Skeletal muscle tissue (tissue), 4 donors: ENCODE measurements around the gene STMN3. TPM values are rescaled to one million over a fixed set of nuclear protein-coding genes. Genes with fewer than 3 reads are reported as not detected.

Experiments
- H3K27ac ChIP-seq: one replicate; pipeline ENCODE4 v1.7.0; 2013; ENCODE audit warnings: mild to moderate bottlenecking, low read depth, low read length, inconsistent platforms
- H3K27me3 ChIP-seq, 3 donors: one replicate each; pipeline ENCODE4 v1.7.0; 2013; ENCODE audit warnings: low read length in 3 of 3; ENCODE audit not compliant: control insufficient read depth in 3 of 3, insufficient read depth in 3 of 3
- H3K36me3 ChIP-seq, 3 donors: one replicate each; pipeline ENCODE4 v1.7.0; 2013; ENCODE audit warnings: low read length in 3 of 3; ENCODE audit not compliant: control insufficient read depth in 3 of 3, insufficient read depth in 3 of 3
- H3K4me1 ChIP-seq, 3 donors: one replicate each; pipeline ENCODE4 v1.7.0; 2013; ENCODE audit warnings: low read length in 3 of 3, mild to moderate bottlenecking in 3 of 3; ENCODE audit not compliant: control insufficient read depth in 3 of 3, insufficient read depth in 3 of 3
- H3K4me3 ChIP-seq, 3 donors: one replicate each; pipeline ENCODE4 v1.7.0; 2013; ENCODE audit warnings: low read length in 3 of 3
- H3K9ac ChIP-seq, 3 donors: one replicate each; pipeline ENCODE4 v1.7.0; 2013; ENCODE audit warnings: low read length in 3 of 3, mild to moderate bottlenecking in 3 of 3, moderate library complexity in 2 of 3, low read depth in 1 of 3
- H3K9me3 ChIP-seq, 3 donors: one replicate each; pipeline ENCODE4 v1.7.0; 2013; ENCODE audit warnings: low read length in 3 of 3; ENCODE audit not compliant: control insufficient read depth in 3 of 3
- total RNA-seq: library from RNA; depleted of rRNA; stranded (reverse); fragments of >200 nt; gene quantifications from one replicate; pipeline ENCODE4 v1.2.3, GENCODE V29; 2014
- donor health status: Osteomylitis.

STMN3 gene
- total RNA-seq, 1 donor from 2014 or later: 10.4 TPM

DNA sequence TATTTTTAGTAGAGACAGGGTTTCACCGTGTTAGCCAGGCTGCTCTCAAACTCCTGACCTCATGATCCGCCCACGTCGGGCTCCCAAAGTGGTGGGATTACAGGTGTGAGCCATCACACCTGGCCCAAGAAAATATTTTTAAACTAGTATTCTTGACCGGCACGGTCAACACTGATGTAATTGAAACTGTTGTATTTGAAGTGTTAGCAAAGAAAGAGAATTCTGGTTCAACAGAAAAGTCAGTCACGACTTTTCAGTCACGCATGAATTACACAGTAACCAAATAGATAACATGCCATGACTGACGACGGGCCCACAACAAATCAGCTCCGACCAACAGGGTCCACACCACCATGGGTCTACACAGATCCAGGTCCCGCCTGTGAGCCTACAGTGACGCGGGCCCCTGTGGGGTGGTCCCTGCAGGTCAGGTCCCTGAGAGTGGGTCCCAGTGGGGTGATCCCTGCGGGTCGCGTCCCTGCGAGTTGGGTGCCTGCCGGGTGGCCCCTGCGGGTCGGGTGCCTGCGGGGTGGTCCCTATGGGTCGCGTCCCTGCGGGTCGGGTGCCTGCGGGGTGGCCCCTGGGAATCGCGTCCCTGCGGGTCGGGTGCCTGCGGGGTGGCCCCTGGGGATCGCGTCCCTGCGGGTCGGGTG is 27.3 kb downstream of the STMN3 start:
- Histone ChIP-seq H3K4me3 (peak overlapping the region; percentile 75 to 87 (median 85)), H3K4me1 (peaks cover 16 to 21% (median 18%) of the 10 kb centered on the region in 3 donors), H3K27ac (peak overlapping the region; percentile 97), H3K9ac (peak overlapping the region; percentile 89 to 96 (median 90)), H3K36me3 (no peaks in the 10 kb centered on the region), H3K9me3 (no peaks in the 10 kb centered on the region), H3K27me3 (no peaks in the 10 kb centered on the region)

DNA sequence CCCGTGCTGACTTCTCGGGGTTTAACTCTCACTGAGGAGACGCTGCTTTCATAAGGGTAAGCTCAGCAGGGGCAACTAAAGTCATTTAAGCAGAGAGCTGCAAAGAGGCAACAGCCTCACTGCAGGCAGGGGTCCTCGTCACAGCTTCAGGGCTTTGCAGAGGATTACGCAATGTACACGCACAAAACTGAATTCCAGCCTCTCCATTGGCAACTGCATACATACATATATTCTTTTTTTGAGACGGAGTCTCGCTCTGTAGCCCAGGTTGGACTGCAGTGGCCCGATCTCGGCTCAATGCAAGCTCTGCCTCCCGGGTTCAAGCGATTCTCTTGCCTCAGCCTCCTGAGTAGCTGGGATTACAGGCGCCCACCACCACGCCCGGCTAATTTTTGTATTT is 28.7 kb downstream of the STMN3 start:
- Histone ChIP-seq H3K36me3 (peaks cover 0 to 2% (median under 1%) of the 10 kb centered on the region in 3 donors), H3K27ac (no peak overlapping the region), H3K9ac (no peak overlapping the region), H3K4me1 (peaks cover 16 to 19% (median 17%) of the 10 kb centered on the region in 3 donors), H3K9me3 (no peaks in the 10 kb centered on the region), H3K4me3 (no peak overlapping the region), H3K27me3 (no peaks in the 10 kb centered on the region)

GRCh38 chr20:63622732-63623131 is 30.5 kb downstream of the STMN3 start:
- Histone ChIP-seq H3K4me3 (no peak overlapping the region), H3K27ac (no peak overlapping the region), H3K4me1 (peaks cover 5 to 6% (median 6%) of the 10 kb centered on the region in 3 donors)

DNA sequence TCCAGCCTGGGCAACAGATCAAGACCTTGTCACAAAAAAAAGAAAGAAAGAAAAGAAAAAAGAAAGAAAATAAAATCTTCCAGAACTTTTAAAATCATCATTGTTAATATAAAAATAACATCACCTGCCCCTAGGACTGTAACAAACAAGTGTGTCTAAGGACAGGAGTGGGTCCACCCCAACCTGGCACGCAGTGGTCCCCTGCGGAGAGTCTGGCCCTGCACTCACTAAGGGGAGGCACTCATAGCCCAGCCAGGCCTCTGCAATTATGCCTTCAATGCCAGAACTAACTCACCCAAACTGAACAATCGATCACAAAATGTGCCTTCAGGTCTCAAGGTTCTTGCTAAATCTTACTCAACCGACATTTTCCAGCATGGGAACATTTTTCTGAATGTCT is 31.1 kb downstream of the STMN3 start:
- no peak overlapping the region for H3K27ac ChIP-seq
- H3K9ac ChIP-seq: no peak overlapping the region
- H3K4me3 ChIP-seq: no peak overlapping the region
- peaks cover 1 to 6% (median 5%) of the 10 kb centered on the region in 3 donors for H3K4me1 ChIP-seq
- no peaks in the 10 kb centered on the region for H3K27me3 ChIP-seq
- H3K9me3 ChIP-seq: no peaks in the 10 kb centered on the region
- peaks cover 19 to 22% (median 22%) of the 10 kb centered on the region in 3 donors for H3K36me3 ChIP-seq

More at GRCh38 chr20:63622732-63623131, 30.5 kb downstream of the STMN3 start:
- Histone ChIP-seq H3K36me3 (peaks cover 16 to 17% (median 16%) of the 10 kb centered on the region in 3 donors), H3K9ac (no peak overlapping the region), H3K9me3 (no peaks in the 10 kb centered on the region), H3K27me3 (no peaks in the 10 kb centered on the region)

- H3K27me3 ChIP-seq: no peaks in the 10 kb centered on the region
- H3K9ac ChIP-seq: no peak overlapping the region
- H3K4me3 ChIP-seq: no peak overlapping the region
- H3K36me3 ChIP-seq: peaks cover 25 to 29% (median 25%) of the 10 kb centered on the region in 3 donors
- no peaks in the 10 kb centered on the region for H3K9me3 ChIP-seq
- peaks cover 0 to 5% (median 4%) of the 10 kb centered on the region in 3 donors for H3K4me1 ChIP-seq
- no peak overlapping the region for H3K27ac ChIP-seq
These were observed 32.2 kb downstream of the STMN3 start for GRCh38 chr20:63620991-63621390.

- H3K4me1 ChIP-seq: no peaks in the 10 kb centered on the region
- peaks cover 25 to 34% (median 25%) of the 10 kb centered on the region in 3 donors for H3K36me3 ChIP-seq
- no peaks in the 10 kb centered on the region for H3K9me3 ChIP-seq
- no peak overlapping the region for H3K9ac ChIP-seq
- H3K27ac ChIP-seq: no peak overlapping the region
- no peak overlapping the region for H3K4me3 ChIP-seq
- H3K27me3 ChIP-seq: no peaks in the 10 kb centered on the region
These were observed 33.7 kb downstream of the STMN3 start for GRCh38 chr20:63619505-63619904.

GRCh38 chr20:63619086-63619485 is 34.1 kb downstream of the STMN3 start:
- Histone ChIP-seq H3K36me3 (peaks cover 25 to 34% (median 25%) of the 10 kb centered on the region in 3 donors), H3K4me1 (no peaks in the 10 kb centered on the region), H3K27ac (no peak overlapping the region), H3K4me3 (no peak overlapping the region), H3K9me3 (no peaks in the 10 kb centered on the region), H3K9ac (no peak overlapping the region), H3K27me3 (no peaks in the 10 kb centered on the region)

DNA sequence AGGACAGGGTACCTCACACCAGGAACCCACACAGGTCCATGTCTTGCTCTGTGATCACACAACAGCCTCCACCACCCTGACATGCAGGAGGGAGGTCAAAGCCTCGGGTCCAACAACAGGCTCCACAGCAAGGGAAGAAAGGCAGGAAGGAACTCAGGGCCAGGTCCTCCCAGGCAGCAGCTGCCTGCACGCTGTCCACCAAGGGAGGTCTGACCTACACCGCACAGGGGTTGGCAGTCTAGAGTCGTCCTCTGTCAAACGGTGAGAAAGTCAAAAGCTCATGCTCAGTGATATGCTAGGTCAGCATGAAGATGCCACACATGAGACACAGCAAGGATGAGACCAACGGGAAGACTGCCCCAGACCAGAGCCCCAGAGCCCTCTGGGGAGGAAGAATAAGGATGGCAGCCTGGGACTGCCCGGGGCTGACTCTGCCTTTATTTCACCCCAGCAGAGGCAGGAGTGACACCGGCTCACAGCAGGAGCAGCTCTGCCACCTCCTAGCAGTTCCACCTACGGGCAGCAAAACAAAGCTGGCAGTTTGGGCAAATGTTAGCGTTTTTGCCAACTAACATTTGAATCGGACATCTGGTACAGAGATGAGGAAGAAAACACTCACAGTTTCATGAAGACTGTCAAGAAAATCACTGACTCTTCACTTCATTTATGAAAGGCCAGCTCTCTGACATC is 34.8 kb downstream of the STMN3 start:
- H3K27me3 ChIP-seq: no peaks in the 10 kb centered on the region
- H3K36me3 ChIP-seq: peaks cover 25 to 34% (median 25%) of the 10 kb centered on the region in 3 donors
- no peak overlapping the region for H3K9ac ChIP-seq
- H3K27ac ChIP-seq: no peak overlapping the region
- H3K4me1 ChIP-seq: no peaks in the 10 kb centered on the region
- no peaks in the 10 kb centered on the region for H3K9me3 ChIP-seq
- no peak overlapping the region for H3K4me3 ChIP-seq

DNA sequence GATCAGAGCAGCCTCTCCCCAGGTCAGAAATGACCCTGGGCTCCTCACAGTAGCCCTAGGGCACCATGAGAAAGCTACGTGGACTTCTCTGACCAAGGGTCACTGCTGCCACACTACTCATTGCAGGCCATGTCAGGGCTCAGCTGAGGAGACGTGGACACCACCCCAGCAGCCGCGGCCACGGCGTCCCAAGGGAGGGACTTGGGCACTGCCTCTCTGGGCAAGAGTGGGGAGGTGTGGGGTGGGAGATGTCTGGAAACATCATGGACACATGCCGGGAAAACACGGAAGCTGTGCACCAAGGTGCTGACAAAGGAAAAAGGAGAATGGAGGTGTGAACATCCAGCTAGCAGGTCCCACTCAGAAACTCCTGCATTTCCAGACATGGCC is 35.4 kb downstream of the STMN3 start:
- H3K36me3 ChIP-seq: peaks cover 25 to 34% (median 25%) of the 10 kb centered on the region in 3 donors

More for the DNA sequence above, 35.4 kb downstream of the STMN3 start:
- no peak overlapping the region for H3K9ac ChIP-seq
- no peak overlapping the region for H3K27ac ChIP-seq
- H3K4me1 ChIP-seq: peaks cover 0 to 3% (median 0%) of the 10 kb centered on the region in 3 donors
- no peak overlapping the region for H3K4me3 ChIP-seq
- H3K9me3 ChIP-seq: no peaks in the 10 kb centered on the region
- no peaks in the 10 kb centered on the region for H3K27me3 ChIP-seq
